Measurements from ENCODE around the gene DDR2.

DNA sequence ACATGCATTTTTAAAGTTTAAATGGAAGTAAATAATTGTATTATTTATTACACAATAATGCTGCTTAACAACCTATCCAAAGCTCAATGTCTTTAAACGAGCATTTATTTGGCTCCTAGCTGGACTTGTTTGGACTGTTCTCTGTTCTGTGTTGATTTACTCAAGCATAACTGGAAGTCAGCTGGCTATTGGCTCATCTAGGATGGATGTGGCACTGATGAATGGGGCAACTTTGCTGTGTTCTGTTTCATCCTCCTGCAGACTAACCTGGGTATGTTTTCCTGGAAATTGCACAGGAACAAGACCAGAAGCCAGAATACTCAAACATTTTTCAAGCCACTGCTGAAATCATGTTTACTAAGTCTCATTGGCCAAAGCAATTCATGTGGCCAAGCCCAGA lies 87.4 kb downstream of the DDR2 start:
- TF ChIP-seq, protein P1, sequence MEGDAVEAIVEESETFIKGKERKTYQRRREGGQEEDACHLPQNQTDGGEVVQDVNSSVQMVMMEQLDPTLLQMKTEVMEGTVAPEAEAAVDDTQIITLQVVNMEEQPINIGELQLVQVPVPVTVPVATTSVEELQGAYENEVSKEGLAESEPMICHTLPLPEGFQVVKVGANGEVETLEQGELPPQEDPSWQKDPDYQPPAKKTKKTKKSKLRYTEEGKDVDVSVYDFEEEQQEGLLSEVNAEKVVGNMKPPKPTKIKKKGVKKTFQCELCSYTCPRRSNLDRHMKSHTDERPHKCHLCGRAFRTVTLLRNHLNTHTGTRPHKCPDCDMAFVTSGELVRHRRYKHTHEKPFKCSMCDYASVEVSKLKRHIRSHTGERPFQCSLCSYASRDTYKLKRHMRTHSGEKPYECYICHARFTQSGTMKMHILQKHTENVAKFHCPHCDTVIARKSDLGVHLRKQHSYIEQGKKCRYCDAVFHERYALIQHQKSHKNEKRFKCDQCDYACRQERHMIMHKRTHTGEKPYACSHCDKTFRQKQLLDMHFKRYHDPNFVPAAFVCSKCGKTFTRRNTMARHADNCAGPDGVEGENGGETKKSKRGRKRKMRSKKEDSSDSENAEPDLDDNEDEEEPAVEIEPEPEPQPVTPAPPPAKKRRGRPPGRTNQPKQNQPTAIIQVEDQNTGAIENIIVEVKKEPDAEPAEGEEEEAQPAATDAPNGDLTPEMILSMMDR (IDR thresholded peaks at IDR 0.05), result no peak
- no peak for TF ChIP-seq EZH2 (IDR thresholded peaks at IDR 0.05)
